GM18507 (cell line): Measurements from ENCODE around the gene DIO3.
"Not testable (repeated sequence)": the region's sequence is repeated elsewhere in the genome, so short reads cannot be mapped to it uniquely, and the experiment has no call there.

ENCODE experiments used
- DNase-seq: peaks from one replicate; pipeline ENCODE4 v3.0.0; 2011; ENCODE audit warnings: low read depth; ENCODE audit not compliant: insufficient read length; ENCODE audit errors: extremely low spot score
- FAIRE-seq: peaks from 2 replicates; lab custom pipeline; 2011; peaks lifted over from hg19 to GRCh38; lab: Jason Lieb, UNC

The DIO3 gene

DNA sequence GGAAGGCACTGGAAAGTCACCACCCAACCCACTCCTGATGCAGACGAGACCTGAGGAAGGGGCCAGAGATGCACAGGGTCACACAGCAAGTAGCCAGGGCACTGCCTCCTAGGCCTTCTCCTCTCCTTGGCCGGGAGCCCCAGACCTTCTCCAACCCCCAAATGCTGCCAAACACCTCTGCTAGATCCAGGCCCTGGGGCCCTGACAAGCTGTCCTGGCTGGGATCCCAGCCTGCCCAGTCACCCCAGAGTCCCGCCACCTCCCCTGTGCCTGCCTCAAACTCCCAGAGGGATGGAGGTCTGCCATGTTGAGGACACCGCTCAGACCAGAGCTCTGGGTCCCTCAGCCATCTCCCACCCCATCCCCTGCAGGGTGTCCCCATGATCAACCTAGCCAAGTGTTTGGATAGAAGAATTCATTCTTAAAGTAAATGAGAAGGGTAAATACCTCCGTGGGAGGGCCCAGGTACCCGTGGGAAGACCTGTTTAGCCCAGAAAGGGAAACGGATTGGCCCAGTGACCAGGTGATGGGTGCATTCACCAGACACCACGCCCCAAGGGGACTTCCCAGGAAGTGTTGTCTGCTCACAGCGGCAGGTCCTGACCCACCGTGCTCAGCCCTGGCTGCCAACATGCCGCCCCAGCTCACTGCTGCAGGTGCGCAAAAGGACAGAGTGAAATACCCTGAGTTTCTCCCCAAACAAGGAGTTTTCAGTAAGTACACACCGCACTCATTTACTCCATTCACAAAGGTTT, 4.6 kb upstream of the DIO3 start:
- DNase-seq = no peak
- FAIRE-seq = no peak

DNA sequence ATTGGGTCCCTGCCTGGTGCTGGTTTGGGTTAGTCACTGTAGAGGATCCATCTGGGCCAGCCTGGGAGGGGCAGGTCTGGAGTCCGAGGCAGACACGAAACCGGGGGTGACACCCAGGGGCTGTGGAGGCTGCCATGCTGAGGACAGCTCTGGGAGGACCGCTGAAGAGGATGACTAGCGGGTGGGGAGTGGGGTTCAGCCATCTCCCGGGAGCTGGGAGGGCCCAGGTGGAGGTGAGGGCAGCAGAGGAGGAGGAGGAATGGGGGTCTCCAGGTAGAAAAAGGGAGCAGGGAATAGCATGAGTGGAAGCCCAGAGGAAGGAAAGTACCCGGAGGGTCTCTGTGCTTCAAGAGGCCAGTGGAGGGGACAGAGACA, 4.0 kb upstream of the DIO3 start:
- no peak for DNase-seq
- FAIRE-seq = no peak

GRCh38 chr14:101557811-101558738, 3.2 kb upstream of the DIO3 start:
- FAIRE-seq = no peak

DNA sequence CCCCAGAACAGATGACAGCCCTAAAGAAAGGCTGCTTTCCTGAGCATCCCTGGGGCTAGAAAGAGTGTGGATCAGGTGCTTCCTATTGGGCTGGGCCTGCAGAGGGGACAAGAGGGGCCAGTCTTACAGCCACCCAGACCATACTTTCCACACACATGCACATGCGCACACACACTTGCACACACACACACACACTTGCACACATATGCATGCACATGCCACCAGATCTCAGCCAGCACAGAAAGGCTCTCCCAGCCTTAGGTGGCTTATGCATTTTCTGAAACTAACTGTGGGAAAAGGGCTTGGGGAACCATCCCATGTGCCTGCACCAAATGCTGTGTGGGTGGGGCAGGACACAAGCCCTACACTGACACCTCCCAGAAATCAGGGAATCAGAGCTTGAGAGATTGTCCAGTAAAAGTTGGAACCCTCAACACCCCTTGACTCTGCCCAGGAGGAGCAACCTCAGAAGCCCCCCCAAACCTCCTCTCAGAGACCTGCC, 2.5 kb upstream of the DIO3 start:
- no peak for DNase-seq
- no peak for FAIRE-seq

More at GRCh38 chr14:101557811-101558738, 3.2 kb upstream of the DIO3 start:
- no peak for DNase-seq

DNA sequence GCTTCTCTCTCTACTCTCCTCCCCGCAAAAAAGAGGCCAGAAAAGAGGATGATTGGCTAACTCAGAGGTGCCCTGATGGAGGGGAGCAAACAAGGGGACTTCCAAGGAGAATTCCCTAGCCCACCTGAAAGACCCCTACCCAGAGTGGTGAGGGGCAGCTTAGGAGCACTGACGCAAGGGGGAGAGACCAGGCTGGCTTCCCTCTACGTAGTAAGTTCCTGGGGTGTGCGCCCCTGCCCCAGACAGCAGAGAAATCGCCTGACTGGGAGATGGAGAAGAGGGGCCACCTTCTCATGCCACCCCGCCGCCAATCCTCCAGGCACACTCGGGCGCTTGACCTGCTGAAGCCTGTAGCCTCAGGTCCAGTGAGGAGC, 2.1 kb upstream of the DIO3 start:
- DNase-seq (no peak), FAIRE-seq (no peak)

- no peak for FAIRE-seq
- DNase-seq = no peak
Measured at GRCh38 chr14:101559624-101560533, 1.4 kb upstream of the DIO3 start.

- no peak for FAIRE-seq
- DNase-seq = no peak
Measured at GRCh38 chr14:101560534-101561113, 671 bp upstream of the DIO3 start.

DNA sequence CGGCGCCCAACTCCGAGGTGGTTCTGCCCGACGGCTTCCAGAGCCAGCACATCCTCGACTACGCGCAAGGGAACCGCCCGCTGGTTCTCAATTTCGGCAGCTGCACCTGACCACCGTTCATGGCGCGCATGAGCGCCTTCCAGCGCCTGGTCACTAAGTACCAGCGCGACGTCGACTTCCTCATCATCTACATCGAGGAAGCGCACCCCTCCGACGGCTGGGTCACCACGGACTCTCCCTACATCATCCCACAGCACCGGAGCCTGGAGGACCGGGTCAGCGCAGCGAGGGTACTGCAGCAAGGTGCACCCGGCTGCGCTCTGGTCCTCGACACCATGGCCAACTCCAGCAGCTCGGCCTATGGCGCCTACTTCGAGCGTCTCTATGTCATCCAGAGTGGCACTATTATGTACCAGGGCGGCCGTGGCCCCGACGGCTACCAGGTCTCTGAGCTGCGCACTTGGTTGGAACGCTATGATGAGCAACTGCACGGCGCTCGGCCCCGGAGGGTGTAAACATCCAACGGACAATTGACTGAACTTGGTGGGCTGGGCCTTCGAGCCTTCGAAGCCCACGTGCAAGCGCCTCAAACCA, 699 bp downstream of the DIO3 start:
- FAIRE-seq = no peak
- no peak for DNase-seq

- DNase-seq (no peak), FAIRE-seq (no peak)
Measured at GRCh38 chr14:101562659-101563351, 1.5 kb downstream of the DIO3 start.

DNA sequence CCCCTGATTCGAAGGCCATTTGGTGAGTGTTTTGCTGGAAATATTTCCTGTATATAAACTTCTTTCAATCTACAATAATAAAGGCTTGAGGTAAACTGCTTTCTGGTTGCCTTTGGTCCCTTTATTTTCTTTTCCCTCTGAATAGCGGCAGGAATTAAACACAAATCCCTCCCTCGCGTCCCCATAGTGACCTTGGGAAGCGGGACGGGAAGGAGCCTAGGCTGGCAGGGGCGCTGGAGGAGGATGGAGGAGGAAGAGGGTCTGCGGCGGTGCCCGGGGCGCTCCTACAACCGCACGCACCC, 2.0 kb downstream of the DIO3 start:
- DNase-seq = no peak
- FAIRE-seq = no peak

- FAIRE-seq (no peak), DNase-seq (no peak)
Measured at GRCh38 chr14:101563654-101564443, 2.6 kb downstream of the DIO3 start.

GRCh38 chr14:101564444-101564776, 3.1 kb downstream of the DIO3 start:
- DNase-seq (no peak), FAIRE-seq (no peak)

GRCh38 chr14:101564819-101565698, 3.8 kb downstream of the DIO3 start:
- DNase-seq (no peak), FAIRE-seq (no peak)

DNA sequence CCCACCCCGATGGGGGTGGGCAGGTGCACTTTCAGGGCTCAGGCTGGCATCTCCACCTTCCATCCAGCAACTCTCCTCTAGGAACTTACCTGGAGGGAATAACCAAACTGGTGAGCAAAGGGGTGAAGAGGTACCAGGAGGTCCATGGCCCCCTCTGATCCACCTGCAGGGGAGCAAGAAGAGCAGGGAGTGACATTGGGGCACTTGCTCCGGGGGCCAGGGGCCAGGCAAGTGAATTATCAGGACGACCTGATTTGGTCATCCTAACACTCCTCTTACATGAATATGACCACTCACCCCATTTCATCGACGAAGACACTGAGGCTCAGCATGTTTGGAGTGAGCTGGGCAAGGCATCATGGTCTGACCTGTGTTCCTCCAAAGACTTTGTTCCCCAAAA, 6.0 kb downstream of the DIO3 start:
- DNase-seq = no peak
- no peak for FAIRE-seq

DNA sequence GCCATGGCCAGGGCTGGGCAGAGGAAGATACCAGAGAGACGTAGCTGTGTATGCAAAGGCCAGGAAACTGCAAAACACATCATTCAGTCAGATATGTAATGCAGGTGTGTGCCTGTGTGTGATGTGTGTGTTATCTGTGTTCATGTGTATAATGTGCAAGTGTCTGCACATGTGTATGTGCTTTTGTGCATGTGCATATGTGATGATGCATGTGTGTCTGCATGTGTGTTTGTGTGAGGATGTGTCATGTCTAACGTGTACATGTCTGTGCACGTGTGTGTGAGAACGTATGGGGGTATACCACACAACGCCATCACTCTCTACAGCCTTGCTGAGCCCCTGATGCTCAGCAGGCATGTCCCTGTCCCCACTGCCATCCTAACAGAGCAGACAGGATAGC, 9.7 kb downstream of the DIO3 start:
- DNase-seq = no peak
- FAIRE-seq = no peak

- not testable (repeated sequence) for DNase-seq, FAIRE-seq
Measured at GRCh38 chr14:101572526-101572925, 11.2 kb downstream of the DIO3 start.

DNA sequence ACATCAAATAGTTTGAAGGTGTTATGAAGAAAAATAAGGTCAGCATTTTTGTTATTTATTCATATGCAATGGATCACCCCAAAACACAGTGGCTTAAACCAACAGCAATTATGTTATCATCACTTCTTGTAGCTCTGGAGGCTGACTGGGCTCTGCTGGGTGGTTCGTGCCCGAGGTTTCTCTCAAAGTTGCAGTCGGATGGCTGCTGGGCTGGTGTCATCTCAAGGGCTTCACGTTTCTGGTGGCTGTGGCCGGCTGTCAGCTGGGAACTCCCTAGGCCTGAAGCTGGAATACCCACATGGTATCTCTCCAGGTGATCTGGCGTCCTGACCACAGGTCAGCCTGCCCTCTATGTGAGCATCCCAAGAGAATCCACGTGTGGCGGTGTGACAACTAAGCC, 12.0 kb downstream of the DIO3 start:
- FAIRE-seq = no peak
- DNase-seq = no peak
